ENCODE measurements around the gene SCT.

Gene SCT

DNA sequence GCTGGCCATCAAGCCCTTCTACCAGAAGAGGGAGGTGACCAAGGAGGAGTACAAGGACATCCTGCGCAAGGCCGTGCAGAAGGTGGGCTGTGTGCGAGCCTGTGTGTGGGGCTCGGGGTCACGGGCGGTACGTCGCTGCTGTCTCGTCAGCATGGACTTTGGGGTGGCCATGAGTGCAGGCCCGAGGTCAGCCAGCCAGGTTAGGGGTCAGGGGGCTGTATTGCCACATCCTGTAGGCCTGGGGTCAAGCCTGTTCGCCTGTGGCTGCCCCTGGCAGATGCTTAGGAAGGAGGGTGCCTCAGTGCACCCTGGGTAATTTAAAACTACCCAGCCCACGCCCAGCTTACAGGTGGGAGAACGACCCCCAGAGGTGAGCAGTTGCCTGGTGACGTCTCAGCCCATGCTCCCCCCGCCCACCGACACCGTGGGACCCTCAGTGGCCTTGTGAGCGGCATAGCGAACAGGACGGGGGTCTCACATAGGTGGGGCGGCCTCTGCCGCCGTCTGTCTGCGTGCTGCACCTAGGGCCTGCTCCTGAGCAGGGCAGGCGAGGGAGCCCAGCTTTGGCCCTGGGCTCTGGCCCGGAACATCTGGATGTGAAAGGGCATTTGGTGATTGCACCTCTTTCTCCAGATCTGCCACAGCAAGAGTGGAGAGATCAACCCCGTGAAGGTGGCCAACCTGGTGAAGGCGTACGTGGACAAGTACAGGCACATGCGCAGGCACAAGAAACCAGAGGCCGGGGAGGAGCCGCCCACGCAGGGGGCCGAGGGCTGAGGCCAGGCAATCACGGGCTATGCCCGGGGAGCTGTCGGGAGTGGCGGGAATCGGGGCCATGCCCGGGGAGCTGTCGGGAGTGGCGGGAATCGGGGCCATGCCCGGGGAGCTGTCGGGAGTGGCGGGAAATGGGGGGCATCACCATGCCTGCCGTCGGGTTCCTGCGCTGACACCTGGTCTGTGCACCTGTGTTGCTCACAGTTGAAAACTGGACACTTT lies 15.7 kb downstream of the SCT start:
- no peak for DNase-seq (ENCODE audit: low read depth in 2 of 2)

DNA sequence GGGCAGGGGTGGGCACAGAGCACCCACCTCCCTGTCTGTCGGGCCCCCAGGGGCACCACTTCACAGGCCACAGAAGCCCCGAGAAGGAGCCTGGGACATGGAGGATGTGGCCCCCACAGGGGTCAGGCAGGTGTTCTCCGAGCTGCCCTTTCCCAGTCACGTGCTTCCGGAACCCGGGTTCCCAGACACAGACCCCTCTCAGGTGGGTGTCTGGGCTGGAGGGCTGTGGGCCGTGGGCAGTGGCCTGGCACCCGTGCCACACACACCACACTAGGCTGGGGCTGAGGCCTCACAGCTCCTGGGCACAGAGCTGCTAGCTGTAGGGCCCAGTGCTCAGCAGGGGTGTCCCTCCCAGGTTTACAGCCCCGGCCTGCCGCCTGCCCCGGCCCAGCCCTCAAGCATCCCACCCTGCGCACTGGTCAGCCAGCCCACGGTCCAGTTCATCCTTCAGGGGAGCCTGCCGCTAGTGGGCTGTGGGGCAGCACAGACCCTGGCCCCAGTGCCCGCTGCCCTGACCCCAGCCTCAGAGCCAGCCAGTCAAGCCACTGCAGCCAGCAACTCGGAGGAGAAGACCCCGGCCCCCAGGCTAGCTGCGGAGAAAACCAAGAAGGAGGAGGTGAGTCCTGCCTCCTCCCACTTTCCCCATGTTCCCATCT lies 16.7 kb downstream of the SCT start:
- no peak for DNase-seq (ENCODE audit: low read depth in 2 of 2)

- no peak for DNase-seq (ENCODE audit: low read depth in 2 of 2)
These were observed 17.6 kb downstream of the SCT start for GRCh38 chr11:609341-609811.

- no peak for DNase-seq (ENCODE audit: low read depth in 2 of 2)
These were observed 18.2 kb downstream of the SCT start for GRCh38 chr11:608791-609251.

DNA sequence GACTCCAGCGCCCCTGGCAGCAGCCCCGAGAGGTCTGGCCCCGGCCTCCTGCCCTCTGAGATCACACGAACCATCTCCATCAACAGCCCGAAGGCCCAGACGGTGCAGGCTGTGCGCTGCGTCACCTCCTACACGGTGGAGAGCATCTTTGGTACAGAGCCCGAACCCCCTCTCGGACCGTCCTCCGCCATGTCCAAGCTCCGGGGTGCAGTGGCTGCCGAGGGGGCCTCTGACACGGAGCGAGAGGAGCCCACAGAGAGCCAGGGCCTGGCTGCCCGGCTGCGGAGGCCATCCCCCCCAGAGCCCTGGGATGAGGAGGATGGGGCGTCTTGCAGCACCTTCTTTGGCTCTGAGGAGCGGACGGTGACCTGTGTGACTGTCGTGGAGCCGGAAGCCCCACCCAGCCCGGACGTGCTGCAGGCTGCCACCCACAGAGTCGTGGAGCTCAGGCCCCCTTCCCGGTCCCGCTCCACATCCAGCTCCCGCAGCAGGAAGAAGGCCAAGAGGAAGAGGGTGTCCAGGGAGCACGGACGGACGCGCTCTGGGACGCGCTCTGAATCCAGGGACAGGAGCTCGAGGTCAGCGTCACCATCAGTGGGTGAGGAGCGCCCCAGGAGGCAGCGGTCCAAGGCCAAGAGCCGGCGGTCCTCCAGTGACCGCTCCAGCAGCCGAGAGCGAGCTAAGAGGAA lies 18.9 kb downstream of the SCT start:
- DNase-seq (ENCODE audit: low read depth in 2 of 2): no peak

DNA sequence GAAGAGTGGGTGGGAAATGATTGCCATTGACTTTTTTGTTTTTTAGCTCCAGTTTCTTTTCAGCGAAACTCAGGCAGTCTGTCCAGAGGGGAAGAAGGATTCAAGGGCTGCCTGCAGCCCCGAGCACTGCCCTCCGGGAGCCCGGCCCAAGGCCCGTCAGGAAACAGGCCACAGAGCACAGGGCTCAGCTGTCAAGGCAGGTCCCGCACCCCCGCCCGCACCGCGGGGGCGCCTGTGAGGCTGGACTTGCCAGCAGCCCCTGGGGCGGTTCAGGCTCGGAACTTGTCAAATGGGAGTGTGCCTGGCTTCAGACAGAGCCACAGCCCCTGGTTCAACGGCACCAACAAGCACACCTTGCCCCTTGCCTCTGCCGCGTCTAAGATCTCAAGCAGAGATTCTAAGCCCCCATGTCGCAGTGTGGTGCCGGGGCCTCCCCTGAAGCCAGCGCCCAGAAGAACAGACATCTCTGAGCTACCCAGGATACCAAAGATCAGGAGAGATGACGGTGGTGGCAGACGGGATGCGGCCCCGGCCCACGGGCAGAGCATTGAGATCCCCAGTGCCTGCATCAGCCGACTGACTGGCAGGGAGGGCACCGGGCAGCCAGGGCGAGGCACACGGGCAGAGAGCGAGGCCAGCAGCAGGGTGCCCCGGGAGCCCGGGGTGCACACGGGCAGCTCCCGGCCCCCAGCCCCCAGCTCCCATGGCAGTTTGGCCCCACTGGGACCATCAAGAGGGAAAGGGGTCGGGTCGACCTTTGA lies 19.8 kb downstream of the SCT start:
- DNase-seq (ENCODE audit: low read depth in 2 of 2): no peak

DNA sequence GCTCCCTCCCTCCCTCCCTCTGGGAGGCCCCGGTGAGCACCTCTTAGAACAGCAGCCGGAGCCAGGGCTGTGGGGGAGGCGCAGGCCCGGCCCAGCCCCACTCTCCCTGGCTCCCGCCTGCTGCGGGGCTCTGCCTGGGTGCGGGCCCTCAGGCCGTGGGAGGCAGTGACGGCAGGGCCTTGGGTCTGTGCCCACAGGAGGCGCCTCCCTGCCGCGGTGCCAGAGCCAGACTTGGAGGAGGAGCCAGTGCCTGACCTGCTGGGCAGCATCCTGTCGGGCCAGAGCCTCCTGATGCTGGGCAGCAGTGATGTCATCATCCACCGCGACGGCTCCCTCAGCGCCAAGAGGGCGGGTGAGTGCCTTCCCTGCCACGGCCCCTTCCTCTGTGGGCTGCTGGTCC lies 20.7 kb downstream of the SCT start:
- no peak for DNase-seq (ENCODE audit: low read depth in 2 of 2)

GRCh38 chr11:605286-606129 lies 21.5 kb downstream of the SCT start:
- DNase-seq (ENCODE audit: low read depth in 2 of 2): no peak

DNA sequence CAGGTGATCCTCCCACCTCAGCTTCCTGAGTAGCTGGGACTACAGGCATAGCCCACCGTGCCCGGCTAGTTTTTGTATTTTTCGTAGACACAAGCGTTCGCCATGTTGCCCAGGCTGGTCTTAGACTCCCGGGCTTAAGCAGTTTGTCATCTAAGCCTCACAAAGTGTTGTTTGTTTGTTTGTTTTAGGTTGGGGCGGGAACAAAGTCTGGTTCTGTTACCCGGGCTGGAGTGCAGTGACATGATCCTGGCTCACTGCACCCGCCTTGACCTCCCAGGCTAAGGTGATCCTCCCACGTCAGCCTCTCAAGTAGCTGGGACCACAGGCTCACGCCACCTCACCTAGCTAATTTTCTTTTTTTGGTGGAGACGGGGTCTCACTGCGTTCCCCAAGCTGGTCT lies 23.8 kb downstream of the SCT start:
- no peak for DNase-seq (ENCODE audit: low read depth in 2 of 2)

DNA sequence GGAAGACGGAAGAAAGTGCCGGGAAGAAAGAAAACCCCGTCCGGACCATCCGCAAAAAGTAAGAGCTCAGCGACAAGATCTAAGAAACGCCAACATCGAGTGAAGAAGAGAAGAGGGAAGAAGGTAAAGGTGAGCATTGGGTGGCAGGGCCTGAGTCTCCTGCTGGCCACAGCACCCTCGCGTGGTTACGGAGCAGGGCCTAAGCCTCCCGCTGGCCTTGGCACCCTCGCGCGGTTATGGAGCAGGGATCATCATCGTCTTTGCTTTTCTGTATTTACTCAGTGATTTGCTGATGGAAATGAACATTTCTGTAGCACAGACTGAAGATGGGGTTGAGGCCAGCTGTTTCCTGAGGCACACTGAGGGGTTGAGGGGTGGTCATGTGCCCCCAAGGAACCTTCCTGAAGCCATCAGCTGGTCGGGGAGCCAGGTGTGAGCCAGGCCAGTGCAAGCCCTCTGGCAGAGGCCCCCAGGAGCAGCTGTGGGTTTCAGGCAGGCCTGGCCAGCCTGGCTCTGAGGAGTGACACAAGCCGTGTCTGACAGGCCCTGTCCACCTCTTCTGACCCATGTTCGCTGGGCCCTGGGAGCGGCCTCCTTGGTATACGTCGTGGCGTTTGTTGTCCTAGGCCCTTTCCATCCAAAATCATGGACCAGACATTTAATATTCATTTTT lies 25.3 kb downstream of the SCT start:
- no peak for DNase-seq (ENCODE audit: low read depth in 2 of 2)

GRCh38 chr11:598005-598680 lies 28.8 kb downstream of the SCT start:
- DNase-seq (ENCODE audit: low read depth in 2 of 2): no peak

- no peak for DNase-seq (ENCODE audit: low read depth in 2 of 2)
These were observed 29.7 kb downstream of the SCT start for GRCh38 chr11:597166-597725.

DNA sequence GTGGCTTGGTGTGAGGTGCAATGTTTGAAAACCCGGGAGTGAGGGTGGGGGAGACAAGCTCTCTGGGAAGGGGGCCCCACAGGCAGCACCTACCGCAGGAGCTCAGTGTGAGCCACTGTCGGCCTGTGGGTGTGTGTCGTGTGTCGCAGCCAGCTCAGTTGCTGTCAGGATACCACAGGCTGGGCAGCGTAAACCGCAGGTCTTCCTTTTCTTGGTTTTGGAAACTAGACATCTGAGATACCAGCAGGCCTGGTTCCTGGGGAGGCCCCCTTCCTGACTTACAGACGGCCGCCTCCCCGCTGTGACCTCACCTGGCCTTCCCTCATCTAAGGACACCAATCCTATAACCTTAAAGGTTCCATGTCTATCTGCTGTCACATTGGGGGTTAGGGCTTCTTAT lies 30.6 kb downstream of the SCT start:
- no peak for DNase-seq (ENCODE audit: low read depth in 2 of 2)

DNA sequence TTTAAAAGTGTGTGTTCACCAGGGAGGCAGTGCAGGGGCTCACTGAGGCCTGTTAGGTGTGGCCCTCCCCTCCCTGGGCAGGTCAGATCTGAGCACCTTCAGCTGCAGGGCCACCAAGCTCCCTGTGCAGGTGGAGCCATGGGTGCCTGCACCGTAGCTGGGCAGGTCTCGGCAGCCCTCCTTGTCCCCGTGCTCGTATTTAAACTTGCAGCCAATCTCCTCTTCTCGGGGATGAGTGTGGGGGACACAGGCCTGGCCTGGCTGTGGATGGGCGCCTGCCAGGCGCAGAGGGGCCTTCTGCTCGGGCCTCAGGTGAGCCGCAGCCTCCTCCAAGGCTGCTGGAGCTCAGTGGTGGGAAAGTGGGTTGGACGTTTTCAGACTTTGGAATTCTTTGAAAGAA lies 31.6 kb downstream of the SCT start:
- DNase-seq (ENCODE audit: low read depth in 2 of 2): no peak

DNA sequence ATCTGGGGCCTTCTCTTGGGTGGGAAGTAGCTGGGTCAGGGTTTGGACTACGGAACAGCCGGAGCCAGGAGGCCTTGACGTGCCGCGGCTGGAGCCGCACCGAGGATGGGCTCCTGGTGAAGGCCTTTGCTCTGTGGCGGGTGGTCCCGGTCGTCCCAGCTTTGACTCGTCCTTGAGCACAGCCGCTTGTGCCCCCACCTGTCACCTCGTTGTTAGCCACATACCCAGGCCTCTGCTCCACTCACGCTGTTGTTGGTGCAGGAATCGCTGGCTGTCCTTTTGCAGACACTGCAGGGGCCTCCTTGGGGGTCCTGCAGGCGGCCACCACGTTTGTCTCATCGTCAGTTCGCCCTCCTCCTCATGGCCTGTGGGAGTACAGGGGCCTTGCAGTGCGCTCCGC lies 33.6 kb downstream of the SCT start:
- no peak for DNase-seq (ENCODE audit: low read depth in 2 of 2)

GRCh38 chr11:592918-593317 lies 34.1 kb downstream of the SCT start:
- no peak for DNase-seq (ENCODE audit: low read depth in 2 of 2)

GRCh38 chr11:592501-592900 lies 34.5 kb downstream of the SCT start:
- DNase-seq (ENCODE audit: low read depth in 2 of 2): no peak

DNA sequence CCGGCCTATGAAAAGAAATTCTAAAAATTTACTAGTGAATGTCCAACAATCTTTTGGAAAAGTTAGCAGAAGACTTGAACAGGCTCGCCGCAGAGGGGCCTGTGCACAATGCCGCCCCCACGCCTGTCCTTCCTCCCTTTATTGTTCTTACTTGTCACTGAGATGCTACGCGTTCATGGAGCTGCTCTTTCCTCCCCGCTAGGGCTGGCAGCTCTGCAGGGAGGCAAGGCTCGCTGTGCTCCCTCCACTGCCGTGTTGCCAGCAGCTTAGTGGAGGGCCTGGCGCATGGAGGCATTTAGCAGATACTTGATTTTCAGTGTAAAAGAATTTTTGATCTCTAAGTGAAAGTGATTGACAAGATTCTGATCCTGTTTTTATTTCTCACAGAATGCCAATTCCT lies 36.0 kb downstream of the SCT start:
- no peak for DNase-seq (ENCODE audit: low read depth in 2 of 2)

- DNase-seq (ENCODE audit: low read depth in 2 of 2): no peak
These were observed 37.2 kb downstream of the SCT start for GRCh38 chr11:589798-590197.

Data from stimulated activated CD4-positive, alpha-beta T cell treated with anti-CD3 and anti-CD28 coated beads, Interleukin-15, amount 100 ng/mL, for 48 hours (primary cell).